Measurements from ENCODE around the gene TPGS2. TPM values are rescaled to one million over a fixed set of nuclear protein-coding genes. Genes with fewer than 3 reads are reported as not detected.

Gene TPGS2
- total and polyA plus RNA-seq, 2 of the 8 experiments (the other 6 are each of a cell fraction or from before 2014, with no cell fraction given): 151 to 273 TPM

- H2BK20ac ChIP-seq (ENCODE audit: low read length): no peak overlapping the region
- TF ChIP-seq YY1 (IDR thresholded peaks at IDR 0.05; ENCODE audit: low read depth, low read length) (no peak), POLR2A (IDR thresholded peaks at IDR 0.05; ENCODE audit: control extremely low read depth in 1 of 2, low read depth in 2 of 2, low read length in 2 of 2) (no peak), TEAD4 (IDR thresholded peaks at IDR 0.05; ENCODE audit: low read depth, low read length) (no peak), E2F6 (IDR thresholded peaks at IDR 0.05) (no peak), EGR1 (IDR thresholded peaks at IDR 0.05; ENCODE audit: borderline replicate concordance, low read depth, low read length) (no peak), MAFK (IDR thresholded peaks at IDR 0.05; ENCODE audit: low read depth, low read length) (no peak), SP1 (IDR thresholded peaks at IDR 0.05; ENCODE audit: low read depth, low read length) (no peak), SUZ12 (IDR thresholded peaks at IDR 0.05; ENCODE audit: low read length) (no peak), RAD21 (IDR thresholded peaks at IDR 0.05 in 1 of 2, conservative IDR thresholded peaks at IDR 0.05 in 1 of 2; ENCODE audit: low read depth in 2 of 2, low read length in 2 of 2) (no peak), ATF2 (IDR thresholded peaks at IDR 0.05; ENCODE audit: low read length) (no peak), EP300 (IDR thresholded peaks at IDR 0.05; ENCODE audit: borderline replicate concordance in 1 of 2, low read depth in 2 of 2, low read length in 2 of 2) (no peak), BRCA1 (IDR thresholded peaks at IDR 0.05; ENCODE audit: low read depth, low read length) (no peak)
Measured at GRCh38 chr18:36775396-36775795, 53.4 kb downstream of the TPGS2 start.

More at GRCh38 chr18:36775396-36775795, 53.4 kb downstream of the TPGS2 start:
- no peak overlapping the region for H3K4ac ChIP-seq (replicated peaks; ENCODE audit: insufficient read length, low read depth, low read length)
- no peaks in the 10 kb centered on the region for H3K79me1 ChIP-seq (ENCODE audit: low read depth, low read length)
- no peak overlapping the region for H3K23ac ChIP-seq (ENCODE audit: insufficient read length)
- no peak overlapping the region for H4K5ac ChIP-seq (ENCODE audit: insufficient read length, low read depth, low read length)
- WGBS, 2 experiments (ENCODE audit: extremely low coverage in 1 of 2, insufficient coverage in 1 of 2, insufficient read length in 1 of 2, insufficient replicate concordance in 2 of 2, low coverage in 1 of 2, low lambda C conversion rate in 2 of 2, missing lambda C conversion rate in 1 of 2): 96% methylated on average over 4 of the region's 4 CpGs; no CpG with 5 or more reads in 1 of the 2 experiments
- no peak overlapping the region for H3K9ac ChIP-seq (replicated peaks in 1 of 4; ENCODE audit: extremely low read depth in 1 of 4, low read depth in 3 of 4, low read length in 3 of 4)
- no peaks in the 10 kb centered on the region for H3K27me3 ChIP-seq (replicated peaks in 1 of 4; ENCODE audit: control insufficient read depth in 3 of 4, extremely low read depth in 1 of 4, insufficient read depth in 3 of 4, low read length in 3 of 4)
- CTCF ChIA-PET (ENCODE audit: partially characterized antibody): no interaction called here
- no peaks in the 10 kb centered on the region for H3K79me2 ChIP-seq (ENCODE audit: control insufficient read depth in 1 of 2, insufficient read depth in 2 of 2, low read length in 2 of 2)
- H2AK5ac ChIP-seq (ENCODE audit: low read depth, low read length): no peak overlapping the region
- H3K27ac ChIP-seq (ENCODE audit: low read depth, low read length): no peak overlapping the region
- H2BK120ac ChIP-seq (replicated peaks; ENCODE audit: low read depth, low read length): no peak overlapping the region
- peaks cover 0 to 2% (median 0%) of the 10 kb centered on the region in 4 experiments; a peak in 1 of 8 replicates for H3K36me3 ChIP-seq (ENCODE audit: control insufficient read depth in 2 of 4, insufficient read depth in 4 of 4, low read length in 3 of 4)
- no peak overlapping the region for H2BK15ac ChIP-seq (ENCODE audit: low read length)
- H3K18ac ChIP-seq (ENCODE audit: extremely low read depth, low read length): no peak overlapping the region
- FAIRE-seq (no peak), DNase-seq (ENCODE audit: low read depth in 1 of 2, low spot score in 2 of 2) (no peak)
- H3K9me3 ChIP-seq (ENCODE audit: insufficient read depth in 2 of 2, low read depth in 1 of 2, low read length in 1 of 2): no peaks in the 10 kb centered on the region
- H4K91ac ChIP-seq (replicated peaks; ENCODE audit: insufficient read length, low read length): no peak overlapping the region
- H3K4me2 ChIP-seq (ENCODE audit: insufficient read depth in 1 of 2, low read depth in 2 of 2, low read length in 2 of 2): no peak overlapping the region
- H2AFZ ChIP-seq (ENCODE audit: low read length): no peak overlapping the region
- H2BK5ac ChIP-seq (ENCODE audit: low read depth, low read length): no peak overlapping the region
- no peak overlapping the region for H2BK12ac ChIP-seq (ENCODE audit: low read depth, low read length)
- no peak overlapping the region for H3K4me3 ChIP-seq (ENCODE audit: extremely low read depth in 1 of 4, insufficient read depth in 2 of 4, low read depth in 3 of 4, low read length in 4 of 4)
- H3K14ac ChIP-seq (ENCODE audit: insufficient read length): no peak overlapping the region
- H3K4me1 ChIP-seq (replicated peaks in 1 of 4; ENCODE audit: control insufficient read depth in 3 of 4, insufficient read depth in 4 of 4, low read length in 3 of 4): no peaks in the 10 kb centered on the region
- H4K20me1 ChIP-seq (replicated peaks in 1 of 2; ENCODE audit: control insufficient read depth in 1 of 2, insufficient read depth in 2 of 2, low read length in 2 of 2): no peaks in the 10 kb centered on the region
- H3K23me2 ChIP-seq (ENCODE audit: low read depth, low read length): no peaks in the 10 kb centered on the region
- no peak overlapping the region for H3K56ac ChIP-seq (replicated peaks; ENCODE audit: insufficient read length, low read depth, low read length)
- POLR2A ChIA-PET (ENCODE audit: partially characterized antibody): no interaction called here
- no peak overlapping the region for H4K8ac ChIP-seq (ENCODE audit: extremely low read depth, insufficient read depth, low read length)

Data from H1 (cell line).